GM12874 (cell line): ENCODE data around the gene C1orf167.

Source experiments
- TF ChIP-seq, protein P1 (sequence below): IDR thresholded peaks from 2 replicates; pipeline ENCODE4 v1.5.1; 2011; ENCODE audit warnings: low read depth, mild to moderate bottlenecking, control low read depth, low read length, moderate library complexity; ENCODE audit not compliant: insufficient read depth

Gene C1orf167

DNA sequence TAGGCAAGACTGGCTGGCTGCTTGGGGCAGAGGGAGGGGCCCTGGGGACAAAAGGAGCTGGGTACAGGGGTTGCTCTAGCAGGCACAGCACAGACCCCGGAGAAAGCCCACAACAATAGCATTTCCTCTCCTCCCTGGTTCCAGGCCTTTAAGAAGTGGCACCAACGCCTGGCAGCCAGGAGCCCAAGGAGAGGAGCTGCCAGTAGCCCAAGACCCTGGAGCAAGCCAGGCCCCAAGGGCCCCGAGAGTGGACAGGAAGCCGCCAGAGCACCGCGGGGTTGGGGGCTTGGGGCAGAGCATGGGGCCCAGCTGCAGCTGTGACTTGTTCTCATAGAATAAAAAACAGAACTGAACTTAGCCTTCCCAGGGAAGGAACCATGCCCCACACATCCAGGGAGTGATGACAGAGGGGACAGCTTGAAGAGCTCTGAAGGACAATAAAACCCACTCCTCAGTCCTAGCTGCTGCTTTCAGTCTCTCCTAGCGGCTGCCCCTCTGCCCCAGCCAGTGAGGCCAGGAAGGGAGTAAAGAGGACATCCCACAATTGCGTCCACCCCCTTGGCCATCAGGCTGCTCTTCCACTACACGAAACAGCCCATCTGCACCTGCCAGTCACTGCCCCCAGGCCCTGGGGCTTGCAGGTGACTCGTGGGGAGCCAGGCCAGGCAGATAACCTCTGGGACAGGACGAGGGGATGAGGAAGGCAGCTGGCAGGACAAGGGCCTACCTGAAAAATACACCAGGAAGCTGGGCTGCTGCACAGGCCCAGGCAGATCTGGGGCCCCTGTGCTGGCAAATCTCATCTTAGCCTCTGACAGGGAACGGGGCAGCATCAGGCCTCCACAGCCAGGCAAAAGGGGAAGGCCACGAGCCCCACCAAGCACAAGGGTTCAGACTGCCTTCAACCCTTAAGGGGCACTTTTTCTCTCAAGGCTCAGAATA lies 27.4 kb downstream of the C1orf167 start:
- TF ChIP-seq, protein P1, sequence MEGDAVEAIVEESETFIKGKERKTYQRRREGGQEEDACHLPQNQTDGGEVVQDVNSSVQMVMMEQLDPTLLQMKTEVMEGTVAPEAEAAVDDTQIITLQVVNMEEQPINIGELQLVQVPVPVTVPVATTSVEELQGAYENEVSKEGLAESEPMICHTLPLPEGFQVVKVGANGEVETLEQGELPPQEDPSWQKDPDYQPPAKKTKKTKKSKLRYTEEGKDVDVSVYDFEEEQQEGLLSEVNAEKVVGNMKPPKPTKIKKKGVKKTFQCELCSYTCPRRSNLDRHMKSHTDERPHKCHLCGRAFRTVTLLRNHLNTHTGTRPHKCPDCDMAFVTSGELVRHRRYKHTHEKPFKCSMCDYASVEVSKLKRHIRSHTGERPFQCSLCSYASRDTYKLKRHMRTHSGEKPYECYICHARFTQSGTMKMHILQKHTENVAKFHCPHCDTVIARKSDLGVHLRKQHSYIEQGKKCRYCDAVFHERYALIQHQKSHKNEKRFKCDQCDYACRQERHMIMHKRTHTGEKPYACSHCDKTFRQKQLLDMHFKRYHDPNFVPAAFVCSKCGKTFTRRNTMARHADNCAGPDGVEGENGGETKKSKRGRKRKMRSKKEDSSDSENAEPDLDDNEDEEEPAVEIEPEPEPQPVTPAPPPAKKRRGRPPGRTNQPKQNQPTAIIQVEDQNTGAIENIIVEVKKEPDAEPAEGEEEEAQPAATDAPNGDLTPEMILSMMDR: no peak

DNA sequence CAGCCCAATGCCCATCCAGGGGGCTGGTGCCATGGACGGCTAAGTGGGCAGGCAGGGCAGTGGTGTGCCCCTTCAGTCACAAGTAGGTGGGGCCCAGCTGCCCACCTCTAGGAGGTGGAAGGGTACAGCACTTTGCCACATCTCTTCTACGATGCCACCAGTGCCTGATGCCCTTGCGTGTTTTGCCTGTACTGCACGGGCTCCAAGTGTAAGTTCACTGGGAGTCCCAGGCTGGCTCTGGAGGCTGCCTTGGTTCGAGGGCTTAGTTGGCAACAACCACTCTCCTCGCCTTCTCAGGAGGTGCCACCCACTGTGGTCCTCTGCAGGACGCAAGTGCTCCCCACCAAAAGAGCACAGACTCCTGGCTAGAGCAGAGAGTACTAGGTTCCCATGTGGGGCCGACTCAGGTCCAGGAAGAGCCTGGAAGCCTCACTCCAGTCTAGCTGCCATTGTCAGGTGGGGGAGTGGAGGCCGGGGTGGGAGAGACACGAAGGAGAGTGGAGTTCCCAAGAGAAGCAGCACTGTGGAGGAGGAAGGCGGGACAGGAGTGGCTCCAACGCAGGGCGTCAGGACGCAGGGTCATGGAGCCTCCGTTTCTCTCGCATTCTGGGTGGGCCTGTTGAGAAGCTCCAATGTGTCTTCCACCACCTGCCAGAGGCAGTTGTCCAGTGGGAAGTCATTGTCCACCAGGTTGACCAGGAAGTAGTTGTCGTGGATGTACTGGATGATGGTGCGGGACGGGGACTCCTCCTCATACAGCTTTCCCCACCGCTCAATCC lies 28.3 kb downstream of the C1orf167 start:
- TF ChIP-seq, protein P1: no peak

DNA sequence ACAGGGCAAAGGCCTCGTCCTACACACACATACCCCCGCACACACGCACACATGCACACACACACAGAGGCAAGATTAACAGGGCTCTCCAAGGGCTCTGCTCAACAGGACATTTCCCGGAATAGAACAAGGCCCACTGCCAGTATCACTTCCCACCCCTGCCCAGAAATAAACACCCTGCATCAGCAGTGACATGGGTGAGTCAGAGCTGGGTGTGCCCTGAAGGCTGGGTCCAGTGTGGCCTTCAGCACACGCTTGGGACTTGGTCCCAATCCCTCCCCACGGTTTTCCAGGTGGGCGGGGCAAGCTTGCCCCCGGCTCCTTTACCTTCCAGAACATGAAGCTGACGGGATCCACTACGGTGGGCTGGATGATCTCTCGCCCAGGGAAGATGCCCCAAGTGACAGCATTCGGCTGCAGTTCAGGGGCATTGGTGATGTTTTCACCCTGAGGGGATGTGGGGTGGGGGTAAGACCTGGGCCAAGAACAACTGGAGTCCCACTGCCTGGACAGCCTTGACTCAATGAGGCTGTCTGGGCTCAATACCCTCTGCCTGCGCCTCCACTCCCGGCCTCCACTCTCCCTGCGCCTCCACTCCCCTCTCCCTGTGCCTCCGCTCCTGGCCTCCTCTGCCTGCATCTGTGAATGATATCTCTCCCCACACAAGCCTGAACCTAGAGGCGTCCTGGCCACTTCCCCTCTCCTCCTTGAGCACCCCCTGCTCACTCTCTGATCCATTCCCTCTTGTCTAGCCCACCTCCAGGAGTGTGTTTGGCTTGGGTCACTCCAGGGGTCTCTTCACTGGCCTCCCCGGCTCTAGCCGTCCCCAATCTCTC lies 29.1 kb downstream of the C1orf167 start:
- TF ChIP-seq, protein P1: no peak

DNA sequence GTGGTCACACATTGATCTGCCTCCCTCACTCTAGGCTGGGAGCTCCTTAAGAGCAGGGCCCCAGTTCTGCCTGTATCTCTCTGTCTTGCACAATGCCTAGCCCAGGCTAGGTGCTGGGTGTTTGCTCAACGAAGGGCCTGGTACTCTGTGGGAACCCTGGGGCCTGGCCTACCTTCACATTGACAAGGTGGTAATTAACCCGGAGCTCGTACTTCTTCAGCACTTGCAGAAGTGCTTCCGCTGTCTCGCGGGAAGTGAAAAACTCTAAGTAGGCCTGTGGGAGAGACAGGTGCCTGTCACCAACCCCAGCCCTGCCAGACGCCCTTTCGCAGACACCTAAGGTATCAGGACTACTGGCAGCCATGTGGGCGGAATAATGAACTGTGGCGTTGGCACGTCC lies 30.1 kb downstream of the C1orf167 start:
- TF ChIP-seq, protein P1: no peak

DNA sequence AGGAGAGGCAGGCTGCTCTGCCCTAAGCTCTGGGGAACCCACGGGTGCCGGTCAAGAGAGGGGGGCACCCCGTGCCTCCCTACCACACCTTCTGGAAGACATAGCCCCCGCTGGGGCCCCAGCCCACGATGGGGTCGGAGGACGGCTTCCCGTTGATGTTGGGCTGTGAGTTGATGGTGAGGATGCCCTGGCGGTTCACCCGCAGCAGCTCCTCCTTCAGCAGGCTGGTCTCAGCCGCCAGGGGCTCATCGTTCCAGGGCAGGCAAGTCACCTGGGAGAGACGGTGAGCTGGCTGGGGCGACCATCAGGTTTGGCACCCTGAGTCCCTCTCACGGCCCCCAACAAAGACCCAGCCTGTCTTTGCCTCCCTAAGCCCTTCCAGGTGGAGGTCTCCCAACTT lies 31.8 kb downstream of the C1orf167 start:
- TF ChIP-seq, protein P1: no peak

DNA sequence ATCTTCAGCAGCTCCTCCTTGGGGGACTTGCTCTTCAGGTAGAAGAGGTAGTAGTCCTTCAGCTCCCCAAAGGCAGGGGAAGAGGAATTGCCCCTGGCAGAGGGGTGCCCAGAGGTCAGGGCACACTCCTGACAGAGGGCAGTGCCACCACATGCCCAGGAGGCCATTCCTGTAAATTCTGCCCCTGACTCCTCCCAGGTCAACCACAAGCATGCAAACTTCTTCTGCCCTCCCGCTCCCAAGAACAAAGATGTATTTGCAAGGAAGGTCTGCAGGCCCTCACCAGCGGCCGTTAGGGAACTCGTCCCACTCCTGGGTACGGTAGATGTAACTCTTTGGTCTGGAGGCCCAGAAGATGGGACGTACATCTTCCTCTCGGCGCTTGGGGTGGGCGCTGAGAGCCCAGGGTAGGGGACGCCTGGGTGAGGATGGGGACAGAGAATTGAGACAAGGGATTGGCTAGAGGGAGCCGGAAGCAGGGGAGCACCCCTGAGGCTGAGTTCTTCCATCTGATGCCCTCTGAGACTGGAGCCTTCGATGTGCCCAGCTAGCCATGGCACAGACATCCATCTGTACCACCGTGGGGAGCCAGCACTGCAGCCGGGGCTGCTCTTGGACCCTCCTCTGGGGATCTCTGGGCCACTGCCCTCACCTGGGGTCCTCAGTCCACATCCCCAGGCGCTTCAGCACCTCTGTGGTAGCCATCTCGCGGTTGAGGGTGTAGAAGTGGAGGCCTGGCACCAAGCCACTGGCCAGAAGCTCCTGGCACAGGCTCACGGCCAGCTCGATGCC lies 32.6 kb downstream of the C1orf167 start:
- TF ChIP-seq, protein P1: no peak
